HG03196 (cell line): ENCODE data around the gene SLC22A7.

Source experiments
- ATAC-seq: cut with Tn5 transposase; IDR thresholded peaks from one replicate; pipeline ENCODE4 v1.9.1; 2021; ENCODE audit not compliant: unreplicated experiment

The SLC22A7 gene, protein sequence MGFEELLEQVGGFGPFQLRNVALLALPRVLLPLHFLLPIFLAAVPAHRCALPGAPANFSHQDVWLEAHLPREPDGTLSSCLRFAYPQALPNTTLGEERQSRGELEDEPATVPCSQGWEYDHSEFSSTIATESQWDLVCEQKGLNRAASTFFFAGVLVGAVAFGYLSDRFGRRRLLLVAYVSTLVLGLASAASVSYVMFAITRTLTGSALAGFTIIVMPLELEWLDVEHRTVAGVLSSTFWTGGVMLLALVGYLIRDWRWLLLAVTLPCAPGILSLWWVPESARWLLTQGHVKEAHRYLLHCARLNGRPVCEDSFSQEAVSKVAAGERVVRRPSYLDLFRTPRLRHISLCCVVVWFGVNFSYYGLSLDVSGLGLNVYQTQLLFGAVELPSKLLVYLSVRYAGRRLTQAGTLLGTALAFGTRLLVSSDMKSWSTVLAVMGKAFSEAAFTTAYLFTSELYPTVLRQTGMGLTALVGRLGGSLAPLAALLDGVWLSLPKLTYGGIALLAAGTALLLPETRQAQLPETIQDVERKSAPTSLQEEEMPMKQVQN

DNA sequence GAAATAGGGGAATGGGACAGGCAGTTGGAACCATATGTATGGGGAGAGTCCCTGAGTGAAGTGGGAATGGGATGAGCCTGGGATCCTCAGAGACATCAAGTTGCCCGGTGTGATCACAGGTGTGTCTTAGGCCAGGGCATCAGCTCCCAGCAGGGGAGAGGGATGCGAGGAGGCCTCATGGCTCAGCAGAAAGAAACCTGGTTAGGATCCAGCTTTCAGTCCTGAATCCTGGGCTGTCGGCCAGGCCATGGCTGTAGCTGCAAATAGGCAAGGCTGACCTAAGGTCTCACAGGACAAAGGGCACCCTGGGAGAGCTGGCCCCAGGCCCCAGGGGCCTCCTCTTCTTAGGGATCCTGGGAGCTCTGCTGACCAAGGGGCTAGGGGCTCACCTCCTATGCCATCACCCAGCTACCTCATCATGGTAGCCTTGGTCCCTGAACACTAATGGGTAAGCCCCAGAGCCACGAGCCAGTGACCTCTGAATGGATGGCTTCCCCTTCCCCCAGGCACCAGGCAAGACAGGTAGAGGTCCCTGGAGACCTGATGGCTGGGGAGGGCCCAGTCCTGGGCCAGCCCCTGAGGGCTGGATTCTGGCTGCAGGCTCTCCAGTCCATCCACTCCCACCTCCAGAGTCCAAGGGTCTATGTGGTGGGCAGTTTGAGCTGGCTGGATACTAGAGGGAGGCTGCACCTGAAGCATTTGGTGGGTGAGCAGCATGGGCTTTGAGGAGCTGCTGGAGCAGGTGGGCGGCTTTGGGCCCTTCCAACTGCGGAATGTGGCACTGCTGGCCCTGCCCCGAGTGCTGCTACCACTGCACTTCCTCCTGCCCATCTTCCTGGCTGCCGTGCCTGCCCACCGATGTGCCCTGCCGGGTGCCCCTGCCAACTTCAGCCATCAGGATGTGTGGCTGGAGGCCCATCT is at the start of gene SLC22A7:
TSS of gene SLC22A7 (plus strand) at position 617 of the 921 bp plus-strand sequence. CDS start at position 716, 99 bp downstream.
- no peak for ATAC-seq

DNA sequence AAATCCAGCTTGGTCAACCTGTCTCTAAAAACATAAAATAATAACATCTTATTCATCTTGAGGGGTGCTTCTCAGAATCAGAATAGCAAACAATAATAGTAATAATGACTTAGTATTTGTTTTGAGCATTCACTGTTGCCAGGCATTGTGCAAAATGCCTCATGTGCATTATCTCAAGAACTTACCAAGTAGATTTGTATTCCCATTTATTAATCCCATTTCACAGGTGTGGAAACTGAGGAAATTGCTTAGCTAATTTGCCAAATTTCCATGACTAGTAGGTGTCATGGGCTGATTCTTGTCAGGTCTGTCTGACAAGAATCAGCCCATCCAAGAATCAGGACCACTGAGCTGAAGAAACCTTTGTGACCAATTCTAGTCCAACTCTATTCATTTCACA is 49.3 kb upstream of the SLC22A7 start:
- no peak for ATAC-seq

DNA sequence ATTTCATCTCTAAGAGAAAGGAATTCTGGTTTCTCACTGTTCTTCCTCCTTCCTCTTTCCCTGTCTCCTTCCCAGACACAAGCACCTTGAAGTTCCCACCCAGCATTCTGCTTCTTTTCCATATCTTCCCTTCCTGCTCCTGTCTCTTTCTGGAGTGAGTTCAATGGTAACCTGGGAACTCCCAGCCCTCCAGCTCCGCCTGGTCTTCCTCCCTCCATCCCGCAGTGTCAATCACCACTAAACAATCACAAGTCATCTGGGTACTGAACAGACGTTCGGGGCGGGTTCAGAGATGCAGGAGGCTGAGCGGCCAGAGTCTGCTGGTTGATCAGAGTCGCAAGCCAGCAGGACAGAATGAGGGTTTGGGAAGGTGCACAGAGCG is 47.1 kb upstream of the SLC22A7 start:
- no peak for ATAC-seq

DNA sequence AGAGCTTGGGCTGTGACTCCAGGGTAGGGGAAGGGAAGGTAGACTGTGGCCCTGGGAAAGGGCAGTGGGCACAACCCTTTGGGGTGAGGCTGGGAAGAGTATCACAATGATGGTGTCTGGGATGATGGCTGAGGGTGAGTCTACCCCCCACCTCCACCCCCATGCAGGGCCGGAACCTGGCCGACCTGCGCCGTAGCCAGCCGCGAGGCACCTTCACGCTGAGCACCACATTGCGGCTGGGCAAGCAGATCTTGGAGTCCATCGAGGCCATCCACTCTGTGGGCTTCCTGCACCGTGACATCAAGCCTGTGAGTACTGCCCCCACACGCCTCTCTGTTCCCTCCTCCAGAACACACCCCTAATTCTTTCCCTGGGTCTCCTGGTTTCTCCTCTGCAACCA is 44.7 kb upstream of the SLC22A7 start:
- no peak for ATAC-seq

DNA sequence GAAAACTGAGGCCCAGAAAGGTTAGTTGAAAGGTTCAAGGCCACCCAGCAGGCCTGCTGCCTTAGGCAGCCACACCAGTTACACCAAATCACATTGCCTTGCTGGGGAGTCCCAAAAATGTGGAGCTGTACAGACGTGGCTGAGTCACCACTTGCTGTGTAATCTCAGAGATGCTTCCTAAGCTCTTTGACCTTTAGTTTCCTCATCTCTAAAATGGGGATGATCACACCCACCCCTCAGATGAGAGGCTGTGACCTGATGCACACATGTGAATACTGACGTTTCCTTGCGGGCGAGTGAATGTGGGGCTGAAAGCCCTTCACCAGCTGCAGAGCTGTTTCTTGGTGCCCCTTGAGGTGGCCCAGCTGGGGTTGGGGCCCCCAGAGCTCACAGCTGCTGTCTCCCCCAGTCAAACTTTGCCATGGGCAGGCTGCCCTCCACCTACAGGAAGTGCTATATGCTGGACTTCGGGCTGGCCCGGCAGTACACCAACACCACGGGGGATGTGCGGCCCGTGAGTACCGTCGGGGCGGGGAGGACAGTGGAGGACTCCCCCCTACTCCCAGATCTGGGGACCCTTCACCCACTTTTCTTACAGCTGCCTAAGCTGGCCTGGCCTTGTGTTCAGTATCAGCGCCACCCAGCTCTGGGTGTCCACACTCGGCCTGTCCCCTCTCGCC is 43.8 kb upstream of the SLC22A7 start:
- no peak for ATAC-seq

DNA sequence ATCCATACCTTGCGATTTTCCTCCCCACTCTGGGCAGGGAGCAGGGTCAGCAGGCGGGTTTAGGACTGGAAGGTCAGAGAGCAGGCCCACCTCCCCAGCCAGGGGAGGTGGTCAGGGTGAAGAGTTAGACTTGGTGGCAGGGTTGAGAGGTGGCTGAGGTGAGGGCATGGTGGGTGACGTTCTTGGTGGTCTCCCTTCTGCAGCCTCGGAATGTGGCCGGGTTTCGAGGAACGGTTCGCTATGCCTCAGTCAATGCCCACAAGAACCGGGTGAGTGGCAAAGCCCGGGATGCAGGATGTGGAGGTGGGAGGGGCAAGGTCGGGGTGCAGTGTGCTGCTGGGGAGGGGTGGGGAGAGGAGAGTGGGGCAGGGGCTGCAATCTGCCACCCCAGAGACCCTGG is 43.2 kb upstream of the SLC22A7 start:
- ATAC-seq: no peak

DNA sequence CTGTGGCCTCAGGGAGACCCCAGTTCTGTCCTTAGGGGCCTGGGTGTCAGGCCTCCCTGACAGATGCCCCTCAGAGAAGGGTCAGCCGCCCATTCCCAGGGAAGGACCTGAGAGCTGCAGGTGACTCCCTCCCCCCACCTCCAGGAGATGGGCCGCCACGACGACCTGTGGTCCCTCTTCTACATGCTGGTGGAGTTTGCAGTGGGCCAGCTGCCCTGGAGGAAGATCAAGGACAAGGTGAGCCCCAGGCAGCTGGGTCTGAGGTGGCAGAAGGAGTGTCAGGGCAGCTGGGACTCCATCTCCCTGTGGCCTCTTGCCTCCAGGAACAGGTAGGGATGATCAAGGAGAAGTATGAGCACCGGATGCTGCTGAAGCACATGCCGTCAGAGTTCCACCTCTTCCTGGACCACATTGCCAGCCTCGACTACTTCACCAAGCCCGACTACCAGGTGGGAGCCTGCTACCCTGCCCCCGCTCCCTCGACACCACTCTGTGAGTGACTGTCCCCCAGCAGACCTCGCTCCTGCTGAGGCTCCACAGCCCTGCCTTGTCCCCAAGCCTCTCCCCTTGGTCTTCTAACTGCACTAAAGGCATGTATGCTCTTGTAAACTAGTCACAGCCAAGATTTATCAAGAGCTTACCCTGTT is 42.5 kb upstream of the SLC22A7 start:
- ATAC-seq: no peak

DNA sequence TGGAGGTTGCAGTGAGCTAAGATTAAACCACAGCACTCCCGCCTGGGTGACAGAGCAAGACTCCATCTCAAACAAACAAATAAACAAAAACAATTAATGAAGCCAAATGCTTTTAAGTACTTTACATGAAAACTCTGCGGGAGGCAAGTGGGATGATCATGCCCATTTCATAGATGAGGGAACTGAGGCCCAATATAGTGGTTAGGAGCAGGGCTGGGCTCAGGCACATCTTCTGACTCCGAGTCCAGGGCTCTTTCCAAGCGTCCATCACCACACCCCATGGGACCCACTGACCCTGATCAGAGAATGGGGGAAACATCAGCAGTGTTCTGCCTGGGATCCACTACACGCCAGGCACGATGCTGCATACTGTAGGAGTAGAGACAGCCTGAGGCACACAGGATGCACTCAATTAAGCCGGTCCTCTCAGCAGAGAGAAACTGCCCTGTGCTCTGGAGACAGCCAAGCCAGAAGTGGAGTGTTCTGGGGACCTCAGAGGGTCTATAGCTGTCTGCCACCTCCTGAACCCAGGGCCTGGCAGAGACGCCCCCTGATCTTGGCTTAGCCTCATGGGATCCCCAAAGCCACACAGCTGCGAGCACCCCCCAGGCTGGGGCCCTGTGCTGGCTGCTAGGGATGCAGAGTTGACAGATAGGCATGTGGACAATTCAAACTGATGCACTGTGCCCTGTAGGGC is 41.2 kb upstream of the SLC22A7 start:
- no peak for ATAC-seq

DNA sequence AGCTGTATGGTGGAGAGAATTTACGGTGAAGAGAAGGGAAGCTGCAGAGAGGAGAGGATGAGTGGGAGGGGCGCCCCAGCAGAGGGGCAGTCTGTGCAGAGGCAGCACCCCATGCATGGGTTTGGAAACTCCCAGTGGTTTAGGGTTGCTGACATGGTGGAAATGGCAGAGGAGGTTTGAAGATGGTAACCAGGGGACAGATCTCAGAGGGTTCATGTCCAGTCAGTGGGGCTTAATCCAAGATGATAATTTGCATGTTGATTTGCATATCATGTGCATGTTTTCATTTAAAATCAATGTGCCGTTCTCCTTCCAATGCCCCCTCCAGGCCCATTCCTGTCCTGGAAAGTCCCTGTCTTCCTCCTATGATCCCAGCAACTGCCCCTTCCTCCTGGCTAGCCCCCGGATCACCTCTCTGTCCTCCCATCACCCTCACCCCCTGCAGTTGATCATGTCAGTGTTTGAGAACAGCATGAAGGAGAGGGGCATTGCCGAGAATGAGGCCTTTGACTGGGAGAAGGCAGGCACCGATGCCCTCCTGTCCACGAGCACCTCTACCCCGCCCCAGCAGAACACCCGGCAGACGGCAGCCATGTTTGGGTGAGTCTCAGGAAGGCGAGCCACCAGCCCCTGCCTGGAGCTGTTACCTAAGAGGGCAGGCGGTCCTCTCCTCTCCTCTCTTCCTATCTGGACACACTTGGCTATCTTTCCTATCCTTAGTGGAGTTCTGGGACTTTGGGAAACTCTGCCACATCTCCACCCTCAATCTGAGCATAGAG is 40.5 kb upstream of the SLC22A7 start:
- no peak for ATAC-seq

DNA sequence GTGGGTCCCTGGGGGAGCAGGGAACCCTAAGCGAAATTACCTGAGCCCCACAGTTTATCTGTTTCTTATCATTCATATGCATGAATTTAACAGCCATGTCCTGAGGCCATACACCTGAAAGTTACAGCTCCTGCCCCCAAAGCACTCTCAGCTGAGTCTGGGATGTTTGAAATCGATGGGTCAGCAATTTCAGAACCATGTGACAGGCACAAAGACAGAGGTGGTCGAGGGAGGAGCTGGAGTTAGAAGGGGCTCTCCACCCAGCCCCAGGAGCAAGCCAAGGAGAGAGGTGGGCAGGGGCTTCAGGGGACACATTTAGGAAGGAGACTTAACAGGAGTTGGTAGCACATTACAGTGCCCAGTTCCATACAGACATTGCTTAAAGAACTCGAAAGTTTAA is 39.9 kb upstream of the SLC22A7 start:
- no peak for ATAC-seq

DNA sequence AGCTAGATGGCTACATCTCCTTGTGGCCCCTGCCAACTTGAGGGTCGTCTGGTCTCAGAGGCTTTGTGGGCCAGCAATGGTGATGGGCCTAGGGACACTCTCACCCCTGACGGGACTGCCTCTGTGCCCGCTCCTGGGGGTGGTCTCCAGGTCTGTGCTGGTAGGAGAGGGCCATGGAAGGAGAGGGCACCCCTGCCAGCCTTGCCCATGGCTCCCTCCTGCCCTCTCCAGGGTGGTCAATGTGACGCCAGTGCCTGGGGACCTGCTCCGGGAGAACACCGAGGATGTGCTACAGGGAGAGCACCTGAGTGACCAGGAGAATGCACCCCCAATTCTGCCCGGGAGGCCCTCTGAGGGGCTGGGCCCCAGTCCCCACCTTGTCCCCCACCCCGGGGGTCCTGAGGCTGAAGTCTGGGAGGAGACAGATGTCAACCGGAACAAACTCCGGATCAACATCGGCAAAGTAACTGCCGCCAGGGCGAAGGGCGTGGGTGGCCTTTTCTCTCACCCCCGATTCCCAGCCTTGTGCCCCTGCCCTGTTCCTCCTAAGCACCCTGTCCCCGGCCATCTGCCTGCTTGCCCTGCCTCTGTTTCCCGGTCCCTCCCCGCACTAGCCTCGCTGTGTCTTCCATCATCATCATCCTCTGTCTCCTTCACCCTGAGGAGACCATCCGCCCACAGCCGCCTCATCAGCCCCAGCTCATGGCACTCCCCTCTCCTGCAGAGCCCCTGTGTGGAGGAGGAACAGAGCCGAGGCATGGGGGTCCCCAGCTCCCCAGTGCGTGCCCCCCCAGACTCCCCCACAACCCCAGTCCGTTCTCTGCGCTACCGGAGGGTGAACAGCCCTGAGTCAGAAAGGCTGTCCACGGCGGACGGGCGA is 39.0 kb upstream of the SLC22A7 start:
- ATAC-seq: no peak

DNA sequence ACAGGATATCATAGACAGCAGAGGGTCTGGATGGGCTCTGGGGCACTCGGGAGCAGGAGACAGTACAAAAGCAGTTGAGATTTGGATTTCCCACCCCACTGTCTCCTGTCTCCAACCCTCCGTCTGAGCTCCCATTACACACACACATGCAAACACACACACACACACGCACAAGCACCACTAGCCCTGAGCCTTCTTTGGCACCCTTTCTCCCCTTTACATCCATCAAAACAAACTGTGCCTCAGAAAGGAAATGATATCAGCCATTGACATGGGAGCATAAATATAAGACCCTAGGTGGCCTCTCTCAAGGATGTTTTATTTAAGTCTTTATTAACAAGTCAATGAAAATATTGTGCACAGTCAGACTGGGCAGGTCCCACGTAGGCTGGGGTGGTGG is 37.3 kb upstream of the SLC22A7 start:
- no peak for ATAC-seq

DNA sequence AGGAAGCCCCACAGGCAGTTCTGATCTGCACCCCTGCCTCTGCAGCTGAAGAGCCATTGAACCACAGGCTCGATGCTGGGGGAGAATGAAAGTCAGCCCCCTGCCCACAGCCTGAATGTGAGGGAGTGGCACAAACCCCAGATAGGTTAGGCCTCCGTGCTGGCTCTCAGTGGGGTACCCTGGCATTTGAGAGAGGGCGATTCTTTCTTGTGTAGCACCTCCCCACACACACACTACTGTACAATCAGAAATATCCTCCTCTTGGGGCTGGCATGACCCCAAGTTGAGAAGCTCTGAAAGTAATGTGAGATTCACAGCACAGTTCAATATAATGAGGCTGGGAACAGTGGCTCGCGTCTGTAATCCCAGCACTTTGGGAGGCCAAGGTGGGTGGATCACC is 36.9 kb upstream of the SLC22A7 start:
- no peak for ATAC-seq

DNA sequence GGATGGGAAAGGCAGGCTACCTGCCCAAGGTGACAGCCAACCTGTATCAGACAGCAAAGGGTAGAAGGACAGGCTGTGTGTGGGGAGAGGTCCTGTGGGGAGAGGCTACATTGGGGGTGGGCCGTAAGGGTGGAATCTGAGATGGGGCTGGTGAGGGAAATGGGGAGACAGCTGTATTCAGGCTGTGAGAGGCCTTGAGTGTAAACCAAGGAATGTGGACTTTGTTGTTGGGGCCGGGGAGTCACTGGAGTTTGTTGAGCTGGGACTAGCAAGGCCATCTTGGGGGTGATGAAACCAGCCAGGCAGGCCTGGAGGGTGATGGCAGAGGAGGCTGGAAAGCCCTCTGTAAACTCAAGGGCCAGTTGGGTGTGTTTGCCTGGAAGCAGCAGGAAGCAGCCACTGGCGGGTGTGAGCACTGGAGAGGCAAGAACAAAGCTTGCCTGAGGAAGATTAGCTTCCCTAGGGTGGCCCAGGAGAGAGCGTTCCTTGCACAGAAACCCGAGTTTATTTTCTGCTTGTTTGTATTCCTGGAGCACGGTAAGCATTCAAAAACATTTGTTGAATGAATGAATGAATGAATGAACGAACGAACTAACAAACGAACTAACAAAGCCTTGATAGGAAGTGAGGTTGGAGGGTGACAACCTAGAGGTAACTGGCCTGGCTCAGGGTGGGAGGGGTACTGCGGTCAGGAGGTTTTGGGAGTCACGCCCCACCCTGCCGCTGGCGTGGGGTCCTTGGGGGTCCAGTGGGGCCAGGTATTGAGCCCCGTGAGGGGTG is 35.9 kb upstream of the SLC22A7 start:
- no peak for ATAC-seq

DNA sequence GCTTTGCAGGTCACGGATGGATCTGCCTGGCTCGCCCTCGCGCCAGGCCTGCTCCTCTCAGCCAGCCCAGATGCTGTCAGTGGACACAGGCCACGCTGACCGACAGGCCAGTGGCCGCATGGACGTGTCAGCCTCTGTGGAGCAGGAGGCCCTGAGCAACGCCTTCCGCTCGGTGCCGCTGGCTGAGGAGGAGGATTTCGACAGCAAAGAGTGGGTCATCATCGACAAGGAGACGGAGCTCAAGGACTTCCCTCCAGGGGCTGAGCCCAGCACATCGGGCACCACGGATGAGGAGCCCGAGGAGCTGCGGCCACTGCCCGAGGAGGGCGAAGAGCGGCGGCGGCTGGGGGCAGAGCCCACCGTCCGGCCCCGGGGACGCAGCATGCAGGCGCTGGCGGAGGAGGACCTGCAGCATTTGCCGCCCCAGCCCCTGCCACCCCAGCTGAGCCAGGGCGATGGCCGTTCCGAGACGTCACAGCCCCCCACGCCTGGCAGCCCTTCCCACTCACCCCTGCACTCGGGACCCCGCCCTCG is 35.2 kb upstream of the SLC22A7 start:
- no peak for ATAC-seq

DNA sequence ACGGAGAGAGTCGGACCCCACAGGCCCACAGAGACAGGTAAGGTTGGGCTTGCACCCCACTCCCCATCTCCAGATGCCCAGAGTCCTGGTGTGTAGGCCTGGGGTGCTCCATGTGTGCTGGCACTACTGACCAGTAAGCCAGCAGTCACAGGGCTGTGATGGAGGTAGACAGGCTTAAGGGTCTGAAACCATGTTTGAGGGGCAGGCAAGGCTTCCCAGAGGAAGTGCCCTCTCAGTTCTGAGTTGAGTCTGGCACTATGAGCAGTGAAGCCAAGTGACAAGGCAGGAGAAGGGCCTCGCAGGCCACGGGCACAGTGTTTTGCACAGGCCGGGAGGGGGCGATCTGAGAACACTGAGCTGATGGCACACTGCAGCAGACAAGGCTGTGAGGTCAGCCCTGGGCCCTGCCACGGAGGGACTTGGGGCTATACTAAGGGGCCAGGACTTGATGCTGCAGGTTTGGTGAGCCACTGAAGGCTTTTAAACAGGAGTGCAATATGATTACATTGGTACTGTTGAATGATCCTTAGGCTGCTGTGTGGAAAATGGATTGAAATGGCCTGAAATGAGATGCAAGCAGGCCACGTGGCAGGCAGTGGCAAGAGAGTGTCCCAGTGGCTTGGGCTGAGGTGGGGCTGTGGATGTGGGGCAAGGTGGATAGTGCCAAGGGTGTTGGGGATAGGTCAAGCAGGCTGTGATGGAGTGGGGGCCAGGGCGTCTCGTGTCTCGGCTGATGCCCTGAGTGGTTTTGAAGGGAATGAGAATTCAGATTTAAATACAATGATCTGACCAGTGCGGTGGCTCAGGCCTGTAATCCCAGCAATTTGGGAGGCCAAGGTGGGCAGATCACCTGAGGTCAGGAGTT is 34.5 kb upstream of the SLC22A7 start:
- peak; percentile 66 for ATAC-seq
